Colonic mucosa (tissue), 4 donors: ENCODE results near the gene HDAC8. TPM values are rescaled to one million over a fixed set of nuclear protein-coding genes. Genes with fewer than 3 reads are reported as not detected.
"Not testable (repeated sequence)": the region's sequence is repeated elsewhere in the genome, so short reads cannot be mapped to it uniquely, and the experiment has no call there.

Experiments
- DNase-seq: peaks from one replicate; pipeline ENCODE4 v3.0.0-alpha.2; 2020
- H3K27ac ChIP-seq: fragments of 200-600 bp; one replicate; pipeline ENCODE4 v1.8.0; 2021
- H3K27me3 ChIP-seq: fragments of 200-600 bp; one replicate; pipeline ENCODE4 v1.8.0; 2021
- H3K36me3 ChIP-seq: fragments of 200-600 bp; one replicate; pipeline ENCODE4 v1.8.0; 2021
- H3K4me1 ChIP-seq: fragments of 200-600 bp; one replicate; pipeline ENCODE4 v1.8.0; 2021; ENCODE audit warnings: mild to moderate bottlenecking
- H3K4me3 ChIP-seq: fragments of 200-600 bp; one replicate; pipeline ENCODE4 v1.8.0; 2021
- H3K9ac ChIP-seq, 2 donors: one replicate each; pipeline ENCODE4 v1.7.0; 2013; ENCODE audit warnings: control low read depth in 2 of 2, low read depth in 2 of 2, low read length in 2 of 2
- H3K9me3 ChIP-seq: fragments of 200-600 bp; one replicate; pipeline ENCODE4 v1.8.0; 2021
- CTCF ChIP-seq: fragments of 200-600 bp; IDR thresholded peaks from one replicate; pipeline ENCODE4 v1.8.0; 2022; ENCODE audit warnings: antibody characterized with exemption, mild to moderate bottlenecking
- intact Hi-C: fragments of 100-400 bp; cut with DNase I; formaldehyde crosslinking; loops from one replicate; pipeline ENCODE4 v1.14.1; 2022
- total RNA-seq, 2 donors: library from RNA; stranded (reverse); fragmentation: NEBNext Ultra II Directional in 1 of 2; extraction: Animal tissue kit (Norgen Biotek cat#: 25700) in 1 of 2; gene quantifications; one replicate each; pipeline ENCODE4 v1.2.1, GENCODE V29; 2021
- donor health status: healthy.
- donor health status: DM: no; HTN: no; CAD: no.
- donor health status: DM: no; HTN: no; CAD: no.

The HDAC8 gene
- total RNA-seq, 2 donors from 2014 or later: 23.0 to 25.7 TPM

DNA sequence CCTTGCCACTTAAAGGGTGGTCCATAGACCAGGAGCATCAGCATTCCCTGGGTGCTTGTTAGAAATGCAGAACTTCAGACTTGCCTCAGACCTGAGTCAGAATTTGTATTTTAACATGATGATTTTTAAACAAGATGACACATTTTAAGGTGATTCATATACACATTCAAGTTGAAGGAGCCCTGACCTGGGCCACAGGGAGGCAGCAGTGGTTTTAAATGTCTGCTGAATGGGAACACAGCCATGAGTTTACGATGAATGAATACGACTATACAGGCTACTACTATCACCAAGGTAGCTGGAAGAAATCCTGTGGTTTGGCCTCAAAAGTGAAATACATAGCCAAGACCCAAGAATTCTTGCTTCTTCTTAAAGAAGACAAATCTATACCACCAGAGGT is 2.9 kb downstream of the HDAC8 start:
- no peak for DNase-seq
- no peak overlapping the region for H3K27ac ChIP-seq
- no peaks in the 10 kb centered on the region for H3K9me3 ChIP-seq
- no peaks in the 10 kb centered on the region for H3K36me3 ChIP-seq
- H3K9ac ChIP-seq: no peak overlapping the region
- intact Hi-C loops: no loop called here
- H3K4me1 ChIP-seq: no peaks in the 10 kb centered on the region
- H3K4me3 ChIP-seq: no peak overlapping the region
- TF ChIP-seq CTCF: no peak
- no peaks in the 10 kb centered on the region for H3K27me3 ChIP-seq

DNA sequence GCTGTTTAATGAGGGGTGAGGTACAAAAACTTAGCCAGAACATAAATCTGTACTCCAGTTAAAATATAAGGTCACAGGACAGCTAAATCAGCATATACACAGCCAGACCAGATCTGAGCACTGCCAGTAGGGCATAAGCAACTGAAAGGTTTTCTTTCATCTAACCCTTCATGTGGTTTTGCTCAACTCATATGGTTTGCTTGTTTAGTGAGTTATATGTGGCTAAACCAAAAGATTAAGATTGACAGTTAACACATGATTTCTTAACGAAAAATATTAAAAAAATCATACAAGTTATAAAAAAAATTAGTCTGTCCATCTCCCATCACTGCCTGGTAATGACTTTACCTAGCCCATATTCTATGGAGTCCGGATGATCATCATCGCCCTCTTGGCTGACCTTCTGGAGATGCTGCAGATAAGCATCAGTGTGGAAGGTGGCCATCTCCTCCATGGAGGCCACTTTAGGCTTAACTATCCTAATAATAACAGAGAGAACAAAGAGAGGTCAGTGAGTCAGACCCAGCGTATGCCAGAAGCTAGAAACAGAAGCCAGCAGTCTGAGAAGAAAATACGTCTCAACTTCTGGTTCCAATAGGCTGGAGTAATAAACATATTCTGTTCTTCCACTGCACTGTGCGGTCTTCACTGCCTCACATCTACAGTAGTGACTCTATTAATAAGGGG is 4.1 kb downstream of the HDAC8 start:
- no peak overlapping the region for H3K27ac ChIP-seq
- H3K27me3 ChIP-seq: no peaks in the 10 kb centered on the region
- intact Hi-C loops: no loop called here
- no peaks in the 10 kb centered on the region for H3K36me3 ChIP-seq
- DNase-seq: no peak
- no peak for TF ChIP-seq CTCF
- no peaks in the 10 kb centered on the region for H3K4me1 ChIP-seq
- no peaks in the 10 kb centered on the region for H3K9me3 ChIP-seq
- no peak overlapping the region for H3K4me3 ChIP-seq
- no peak overlapping the region for H3K9ac ChIP-seq

DNA sequence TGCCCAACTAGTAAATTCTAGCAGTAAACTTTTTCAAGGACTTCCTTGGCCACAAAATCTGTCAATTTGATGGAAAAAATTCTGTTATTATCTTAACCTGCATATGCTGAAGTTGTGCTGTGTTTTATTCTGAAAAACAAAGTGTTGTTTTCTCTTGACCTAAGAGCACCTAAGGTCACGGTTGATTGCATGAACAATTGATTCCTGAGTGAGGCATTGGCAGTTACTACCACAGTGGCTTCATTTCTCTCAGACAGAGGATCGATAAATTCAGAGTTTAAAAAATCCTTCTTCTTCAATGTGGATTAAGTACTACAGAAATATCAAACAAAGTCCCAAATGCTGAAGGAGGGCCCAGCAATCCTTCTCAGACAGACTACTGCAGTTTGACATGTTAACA is 6.2 kb downstream of the HDAC8 start:
- Histone ChIP-seq H3K27ac (no peak overlapping the region), H3K4me1 (no peaks in the 10 kb centered on the region), H3K4me3 (no peak overlapping the region), H3K36me3 (no peaks in the 10 kb centered on the region), H3K9me3 (no peaks in the 10 kb centered on the region), H3K9ac (no peak overlapping the region), H3K27me3 (no peaks in the 10 kb centered on the region)
- DNase-seq: no peak
- no peak for TF ChIP-seq CTCF
- intact Hi-C loops: no loop called here

GRCh38 chrX:72559655-72560054 is 13.0 kb downstream of the HDAC8 start:
- H3K36me3 ChIP-seq, H3K27me3 ChIP-seq, H3K4me1 ChIP-seq, H3K4me3 ChIP-seq, H3K9me3 ChIP-seq, DNase-seq, intact Hi-C loops, H3K27ac ChIP-seq, H3K9ac ChIP-seq: not testable (repeated sequence)

DNA sequence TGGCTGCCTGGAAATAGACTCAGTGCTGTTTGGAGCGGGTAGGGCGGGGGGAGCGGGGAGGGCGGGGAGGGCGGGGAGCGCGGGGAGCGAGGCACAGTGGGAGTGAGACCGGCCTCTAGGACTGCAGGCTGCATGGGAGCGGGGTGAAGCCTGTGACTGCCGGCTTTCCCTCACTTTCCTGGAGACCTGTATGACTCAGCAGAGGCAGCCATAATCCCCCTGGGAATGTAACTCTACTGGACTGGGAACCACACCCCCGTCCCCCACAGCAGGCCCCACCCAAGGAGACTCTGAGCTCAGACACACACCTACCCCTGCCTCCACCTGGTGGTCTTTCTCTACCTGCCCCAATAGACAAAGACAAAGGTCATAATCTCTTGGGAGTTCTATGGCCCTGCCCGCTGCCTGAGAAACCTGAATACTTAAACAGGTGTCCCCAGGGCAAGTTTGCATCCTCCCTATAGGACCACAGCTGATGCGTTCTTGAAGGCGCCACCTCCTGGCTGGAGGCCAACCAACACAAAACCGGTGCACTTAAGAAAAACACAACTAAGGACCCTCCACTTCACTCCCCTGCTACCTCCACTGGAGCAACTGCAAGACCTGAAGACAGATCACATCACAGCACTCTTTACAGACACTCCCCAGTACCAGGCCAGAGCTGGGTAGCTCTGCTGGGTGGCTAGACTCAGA is 18.0 kb downstream of the HDAC8 start:
- H3K27me3 ChIP-seq: no peaks in the 10 kb centered on the region
- no peaks in the 10 kb centered on the region for H3K9me3 ChIP-seq
- H3K9ac ChIP-seq: no peak overlapping the region
- H3K4me3 ChIP-seq: no peak overlapping the region
- H3K27ac ChIP-seq: no peak overlapping the region
- intact Hi-C loops: no loop called here
- H3K4me1 ChIP-seq: no peaks in the 10 kb centered on the region
- no peaks in the 10 kb centered on the region for H3K36me3 ChIP-seq
- peak; percentile 36 for DNase-seq
- no peak for TF ChIP-seq CTCF

DNA sequence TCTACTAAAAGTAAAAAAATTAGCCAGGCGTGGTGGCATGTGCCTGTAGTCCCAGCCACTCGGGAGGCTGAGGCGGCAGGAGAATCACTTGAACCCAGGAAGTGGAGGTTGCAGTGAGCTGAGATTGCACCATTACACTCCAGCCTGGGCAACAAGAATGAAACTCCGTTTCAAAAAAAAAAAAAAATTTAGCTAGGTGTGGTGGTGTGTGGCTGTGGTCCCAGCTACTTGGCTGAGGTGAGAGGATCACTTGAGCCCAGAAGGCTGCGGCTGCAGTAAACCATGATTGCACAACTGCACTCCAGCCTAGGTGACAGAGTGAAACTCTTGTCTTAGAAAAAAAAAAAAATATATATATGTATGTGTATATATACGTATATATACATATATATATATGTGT is 20.2 kb downstream of the HDAC8 start:
- intact Hi-C loops, H3K9me3 ChIP-seq, H3K27ac ChIP-seq, H3K4me1 ChIP-seq, H3K36me3 ChIP-seq, H3K27me3 ChIP-seq, H3K9ac ChIP-seq, DNase-seq, H3K4me3 ChIP-seq: not testable (repeated sequence)
